ENCODE data around the gene LANCL2. TPM values are rescaled to one million over a fixed set of nuclear protein-coding genes. Genes with fewer than 3 reads are reported as not detected.

The LANCL2 gene
- total and polyA plus RNA-seq, 7 donors = 5.9 to 9.6 (median 8.3) TPM

DNA sequence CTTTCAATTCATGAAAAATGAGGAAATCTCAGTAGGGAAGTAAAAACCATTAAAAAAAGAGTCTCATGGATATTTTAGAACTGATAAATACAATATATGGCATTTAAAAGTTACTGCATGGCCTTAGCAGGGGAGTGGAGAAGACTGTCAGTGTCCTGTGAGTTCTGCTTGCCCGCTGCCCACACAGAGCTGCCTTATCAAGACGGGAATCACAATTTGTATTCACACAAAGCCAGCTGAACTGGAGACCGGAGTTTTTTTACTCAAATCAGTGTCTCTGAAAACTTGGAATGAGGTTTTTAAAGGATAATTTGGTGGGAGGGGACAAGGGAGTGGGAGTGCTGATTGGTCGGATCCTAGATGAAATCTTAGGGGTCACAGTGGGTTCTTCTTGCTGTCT lies 17.1 kb downstream of the LANCL2 start:
- H3K27ac ChIP-seq = no peak overlapping the region
- intact Hi-C loops (cut with DNase I) = no loop called here
- no peak overlapping the region for H3K4me3 ChIP-seq
- WGBS, 2 donors = 93 to 95% methylated on average over 4 of the region's 4 CpGs
- peaks cover 0 to 13% (median 0%) of the 10 kb centered on the region in 4 donors for H3K9me3 ChIP-seq
- TF ChIP-seq POLR2AphosphoS5 (IDR thresholded peaks at IDR 0.05) = no peak
- TF ChIP-seq, protein P1, sequence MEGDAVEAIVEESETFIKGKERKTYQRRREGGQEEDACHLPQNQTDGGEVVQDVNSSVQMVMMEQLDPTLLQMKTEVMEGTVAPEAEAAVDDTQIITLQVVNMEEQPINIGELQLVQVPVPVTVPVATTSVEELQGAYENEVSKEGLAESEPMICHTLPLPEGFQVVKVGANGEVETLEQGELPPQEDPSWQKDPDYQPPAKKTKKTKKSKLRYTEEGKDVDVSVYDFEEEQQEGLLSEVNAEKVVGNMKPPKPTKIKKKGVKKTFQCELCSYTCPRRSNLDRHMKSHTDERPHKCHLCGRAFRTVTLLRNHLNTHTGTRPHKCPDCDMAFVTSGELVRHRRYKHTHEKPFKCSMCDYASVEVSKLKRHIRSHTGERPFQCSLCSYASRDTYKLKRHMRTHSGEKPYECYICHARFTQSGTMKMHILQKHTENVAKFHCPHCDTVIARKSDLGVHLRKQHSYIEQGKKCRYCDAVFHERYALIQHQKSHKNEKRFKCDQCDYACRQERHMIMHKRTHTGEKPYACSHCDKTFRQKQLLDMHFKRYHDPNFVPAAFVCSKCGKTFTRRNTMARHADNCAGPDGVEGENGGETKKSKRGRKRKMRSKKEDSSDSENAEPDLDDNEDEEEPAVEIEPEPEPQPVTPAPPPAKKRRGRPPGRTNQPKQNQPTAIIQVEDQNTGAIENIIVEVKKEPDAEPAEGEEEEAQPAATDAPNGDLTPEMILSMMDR (IDR thresholded peaks at IDR 0.05) = no peak
- TF ChIP-seq POLR2A (IDR thresholded peaks at IDR 0.05) = no peak
- TF ChIP-seq EP300 (IDR thresholded peaks at IDR 0.05) = no peak
- no peaks in the 10 kb centered on the region for H3K27me3 ChIP-seq
- no peaks in the 10 kb centered on the region for H3K4me1 ChIP-seq
- no peak for DNase-seq
- no peaks in the 10 kb centered on the region for H3K36me3 ChIP-seq

DNA sequence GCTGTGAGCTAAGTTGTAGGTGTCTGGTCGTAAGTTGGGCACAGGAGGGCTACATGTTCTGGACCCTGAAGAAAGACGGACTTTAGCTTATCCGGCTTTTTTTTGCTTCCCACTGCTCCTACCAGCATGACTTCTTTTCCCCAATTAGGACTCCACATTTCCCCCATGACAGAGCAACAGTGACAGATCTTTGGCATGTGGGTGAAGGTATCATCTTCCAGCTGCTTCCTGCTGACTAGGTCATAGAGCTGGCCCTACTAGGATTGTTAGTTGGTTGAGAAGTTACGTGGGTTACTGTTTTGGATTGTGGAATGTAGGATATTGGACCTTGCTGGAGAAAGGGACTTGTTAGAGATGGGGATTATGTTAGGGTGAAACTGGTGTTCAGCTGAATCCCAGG lies 21.4 kb downstream of the LANCL2 start:
- TF ChIP-seq, protein P1 (IDR thresholded peaks at IDR 0.05) = no peak
- TF ChIP-seq POLR2A (IDR thresholded peaks at IDR 0.05) (no peak), EP300 (IDR thresholded peaks at IDR 0.05) (no peak), POLR2AphosphoS5 (IDR thresholded peaks at IDR 0.05) (no peak)
- WGBS, 2 donors = 96 to 97% methylated on average over 4 of the region's 4 CpGs
- H3K4me1 ChIP-seq = no peaks in the 10 kb centered on the region
- no peak for DNase-seq
- H3K4me3 ChIP-seq = no peak overlapping the region
- peaks cover 0 to 17% (median 0%) of the 10 kb centered on the region in 4 donors for H3K9me3 ChIP-seq
- H3K27me3 ChIP-seq = no peaks in the 10 kb centered on the region
- intact Hi-C loops (cut with DNase I) = no loop called here
- H3K36me3 ChIP-seq = no peaks in the 10 kb centered on the region
- H3K27ac ChIP-seq = no peak overlapping the region

DNA sequence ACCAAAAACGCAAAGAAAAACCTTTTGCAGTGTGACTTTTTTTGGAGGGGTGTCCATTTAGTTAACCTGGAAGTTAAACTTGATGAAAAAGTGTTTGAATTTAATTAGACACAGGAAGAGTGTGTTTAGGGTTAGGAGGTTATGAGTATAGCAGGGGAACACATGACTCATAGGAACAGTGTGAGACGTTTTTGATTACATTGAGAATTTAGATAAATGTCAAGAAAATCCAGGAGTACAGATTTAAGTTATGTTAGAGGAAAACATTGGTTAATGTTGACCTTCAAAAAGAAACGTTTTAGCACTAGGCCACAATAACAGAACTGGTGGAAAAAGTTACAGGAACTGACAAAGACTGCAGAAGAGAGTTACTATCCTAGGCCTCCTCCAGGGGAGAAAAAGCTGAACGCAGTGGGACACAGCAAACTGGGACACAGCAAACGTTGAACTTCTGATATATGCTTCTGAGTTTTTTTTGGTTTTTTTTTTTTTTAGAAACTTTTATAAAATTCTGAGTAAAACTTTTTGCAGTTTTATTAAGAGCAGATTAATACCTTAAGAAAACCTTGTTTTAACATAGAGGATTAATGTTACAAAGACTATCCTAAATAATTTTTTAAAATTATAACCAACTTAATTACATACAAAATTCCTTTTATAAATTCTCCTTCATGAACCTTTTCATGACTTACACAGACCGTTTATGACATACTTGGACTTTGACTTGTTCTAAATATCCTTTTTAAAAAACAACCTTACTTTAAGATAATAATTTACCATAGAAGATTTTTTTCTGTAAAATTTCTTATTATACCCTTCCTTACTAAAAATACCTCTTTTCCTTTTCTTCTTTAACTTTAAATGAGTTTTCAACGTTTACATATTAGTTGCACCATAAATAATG lies 22.2 kb downstream of the LANCL2 start:
- Histone ChIP-seq H3K36me3 (peaks cover 0 to 4% (median 0%) of the 10 kb centered on the region in 4 donors), H3K4me3 (no peak overlapping the region), H3K4me1 (no peaks in the 10 kb centered on the region), H3K27ac (no peak overlapping the region), H3K9me3 (peaks cover 0 to 17% (median 0%) of the 10 kb centered on the region in 4 donors), H3K27me3 (no peaks in the 10 kb centered on the region)
- intact Hi-C loops (cut with DNase I) = no loop called here
- 85 to 87% methylated on average over 7 of the region's 7 CpGs for WGBS, 2 donors
- no peak for DNase-seq
- TF ChIP-seq POLR2A (IDR thresholded peaks at IDR 0.05) (no peak), EP300 (IDR thresholded peaks at IDR 0.05) (no peak), POLR2AphosphoS5 (IDR thresholded peaks at IDR 0.05) (no peak)
- TF ChIP-seq, protein P1 (IDR thresholded peaks at IDR 0.05) = no peak

DNA sequence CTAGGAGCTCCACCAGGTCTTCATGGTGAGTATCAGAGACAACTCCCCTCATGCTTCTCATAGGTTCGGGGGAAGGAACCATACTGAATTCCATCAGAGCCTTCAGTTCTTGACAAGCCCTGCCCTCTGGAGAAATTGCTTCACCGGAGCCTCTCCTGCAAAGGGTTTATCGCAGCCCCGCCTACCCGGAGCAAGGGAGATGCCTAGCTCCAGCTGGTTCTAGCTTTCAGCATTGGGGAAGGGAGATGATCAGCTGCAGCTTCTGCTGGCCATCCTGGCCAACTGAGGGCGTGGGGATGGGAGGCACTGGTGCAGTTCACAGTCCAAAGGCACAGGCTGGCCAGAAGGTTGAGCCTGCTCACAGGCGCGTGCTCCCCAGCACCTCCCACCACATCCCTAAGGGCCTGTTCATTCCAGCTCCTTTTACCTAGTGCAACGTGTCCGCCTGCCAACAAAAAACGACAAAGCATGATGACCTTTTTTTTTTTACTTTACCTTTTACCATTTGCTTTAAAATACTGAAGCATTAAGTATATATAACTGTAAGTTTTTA lies 31.2 kb downstream of the LANCL2 start:
- no peaks in the 10 kb centered on the region for H3K4me1 ChIP-seq
- intact Hi-C loops (cut with DNase I) = no loop called here
- no peaks in the 10 kb centered on the region for H3K27me3 ChIP-seq
- TF ChIP-seq POLR2AphosphoS5 (IDR thresholded peaks at IDR 0.05) (no peak), POLR2A (IDR thresholded peaks at IDR 0.05) (no peak), EP300 (IDR thresholded peaks at IDR 0.05) (no peak)
- TF ChIP-seq, protein P1 (IDR thresholded peaks at IDR 0.05) = no peak
- no peak overlapping the region for H3K27ac ChIP-seq
- 93 to 94% methylated on average over 11 of the region's 11 CpGs for WGBS, 2 donors
- H3K9me3 ChIP-seq = no peaks in the 10 kb centered on the region
- peaks cover 0 to 27% (median 0%) of the 10 kb centered on the region in 4 donors for H3K36me3 ChIP-seq
- DNase-seq = no peak
- no peak overlapping the region for H3K4me3 ChIP-seq
